NCI-H2029 (cell line): ENCODE results near the gene POMGNT2.

Experiments used
- DNase-seq: peaks from one replicate; lab custom pipeline; 2025; lab: John Stamatoyannopoulos, UW

The POMGNT2 gene

DNA sequence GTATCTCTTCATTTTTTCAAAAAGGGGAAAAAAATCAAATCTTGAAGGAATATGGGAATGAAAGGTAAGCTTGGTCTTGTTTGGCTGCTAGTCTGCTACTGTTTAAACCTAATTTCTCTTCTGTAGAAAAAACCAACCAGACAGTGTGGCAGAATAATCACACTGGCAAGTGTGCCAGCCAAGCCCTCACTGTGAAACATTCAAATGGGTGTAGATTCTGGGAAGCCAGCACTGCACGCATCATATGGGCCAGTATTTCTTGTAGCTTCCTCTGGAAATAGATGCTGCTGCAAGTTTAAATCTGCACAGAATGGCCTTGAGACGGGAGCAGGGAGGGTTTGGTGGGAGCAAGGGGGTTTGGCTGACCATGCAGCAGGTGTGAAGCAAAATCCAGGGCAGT lies 62.1 kb downstream of the POMGNT2 start:
- DNase-seq: no peak

DNA sequence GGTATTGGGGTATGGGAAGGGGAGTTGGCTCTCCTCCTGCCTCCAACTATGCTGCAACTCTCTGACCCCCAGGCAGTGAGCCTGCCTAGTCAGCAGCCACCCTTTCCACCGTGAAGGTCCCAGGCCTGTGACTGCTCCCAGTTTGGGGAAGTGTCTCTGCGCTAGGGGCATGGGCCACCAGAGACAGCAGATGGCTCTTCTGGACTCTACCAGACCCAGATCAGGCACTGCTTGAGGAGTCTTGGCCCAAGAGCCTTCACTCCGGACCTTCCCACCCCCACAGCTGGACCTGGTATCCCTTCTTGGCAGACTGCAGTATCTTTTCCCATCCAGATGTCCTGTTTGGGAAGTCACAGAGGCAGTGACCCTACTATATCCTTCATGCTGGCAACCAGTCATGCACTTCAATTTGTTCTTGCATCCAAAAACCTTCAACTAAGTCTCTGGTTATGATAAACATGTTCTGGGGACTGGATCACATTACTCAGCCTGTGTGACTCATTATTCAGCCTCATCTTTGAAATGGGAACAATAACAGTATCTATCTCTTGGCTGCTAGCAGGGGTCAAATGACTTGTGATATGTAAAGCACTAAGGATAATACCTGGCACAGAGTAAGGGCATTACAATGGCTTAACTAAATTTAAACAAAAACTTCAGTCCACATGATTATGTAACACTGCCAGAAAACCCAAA lies 62.7 kb downstream of the POMGNT2 start:
- no peak for DNase-seq

DNA sequence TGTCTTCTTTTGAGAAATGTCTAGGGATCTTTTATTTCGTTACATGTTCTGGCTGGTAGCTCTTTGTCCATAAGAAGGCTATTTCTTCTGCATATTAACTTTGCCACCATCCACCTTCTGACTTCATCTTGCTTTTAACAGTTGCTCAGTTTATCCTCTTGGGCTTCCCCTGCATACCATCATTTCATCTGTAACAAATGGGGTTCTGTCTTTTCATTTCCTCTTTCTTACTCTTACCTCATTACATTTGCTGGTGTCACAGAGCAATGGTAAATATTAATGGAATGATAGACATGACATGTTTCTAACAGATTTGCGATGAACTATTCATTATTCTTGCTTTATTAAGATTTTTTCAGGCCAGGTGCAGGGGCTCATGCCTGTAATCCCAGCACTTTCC lies 64.4 kb downstream of the POMGNT2 start:
- DNase-seq: no peak

- no peak for DNase-seq
Observed at GRCh38 chr3:43038010-43038409, 67.9 kb downstream of the POMGNT2 start.

- DNase-seq: no peak
Observed at GRCh38 chr3:43036621-43037423, 69.1 kb downstream of the POMGNT2 start.

DNA sequence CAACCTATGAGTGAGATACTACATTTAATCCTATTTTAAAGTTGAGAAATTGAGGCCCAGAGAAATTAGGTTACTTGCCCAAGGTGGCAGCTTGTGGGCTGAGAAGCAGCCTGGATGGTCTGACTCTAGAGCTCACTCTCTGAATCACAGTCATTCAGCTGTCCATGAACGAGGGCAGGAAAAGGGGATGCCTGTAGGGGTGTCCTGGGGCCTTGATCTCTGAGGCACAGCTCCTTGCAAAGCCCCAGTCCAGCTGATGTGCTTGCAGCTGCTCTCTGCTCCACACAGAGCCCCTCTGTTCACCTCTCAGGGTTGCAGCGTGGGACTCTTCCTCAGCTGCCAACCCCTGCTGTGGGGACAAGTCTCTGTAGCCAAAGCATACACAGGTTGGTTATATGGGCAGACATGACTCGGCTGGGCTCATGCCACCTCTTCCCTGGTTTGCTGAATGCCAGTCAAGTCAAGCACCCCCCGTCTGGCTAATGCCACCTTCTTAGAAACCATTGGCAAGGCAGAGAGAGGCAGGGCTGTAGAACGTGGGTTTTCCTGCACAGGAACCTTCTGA lies 70.0 kb downstream of the POMGNT2 start:
- no peak for DNase-seq

DNA sequence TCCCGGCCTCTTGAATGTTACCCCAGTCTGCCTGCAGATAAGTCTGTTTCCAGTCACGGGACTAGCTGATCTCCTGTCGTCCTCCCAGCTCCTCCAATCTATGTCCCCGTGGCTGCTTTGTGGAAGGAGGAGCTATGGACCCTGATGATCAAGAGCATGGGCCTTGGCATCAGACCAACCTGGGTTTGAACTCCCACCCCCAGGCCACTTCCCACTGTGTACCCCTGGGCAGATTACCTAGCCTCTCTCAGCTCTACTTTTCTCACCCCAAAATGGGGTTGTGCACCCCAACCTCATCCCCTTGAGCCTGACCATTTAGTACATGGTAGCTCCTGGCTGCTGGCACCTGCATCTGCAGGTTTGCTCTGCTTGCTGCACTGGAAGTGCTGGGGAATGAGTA lies 71.0 kb downstream of the POMGNT2 start:
- DNase-seq: no peak

DNA sequence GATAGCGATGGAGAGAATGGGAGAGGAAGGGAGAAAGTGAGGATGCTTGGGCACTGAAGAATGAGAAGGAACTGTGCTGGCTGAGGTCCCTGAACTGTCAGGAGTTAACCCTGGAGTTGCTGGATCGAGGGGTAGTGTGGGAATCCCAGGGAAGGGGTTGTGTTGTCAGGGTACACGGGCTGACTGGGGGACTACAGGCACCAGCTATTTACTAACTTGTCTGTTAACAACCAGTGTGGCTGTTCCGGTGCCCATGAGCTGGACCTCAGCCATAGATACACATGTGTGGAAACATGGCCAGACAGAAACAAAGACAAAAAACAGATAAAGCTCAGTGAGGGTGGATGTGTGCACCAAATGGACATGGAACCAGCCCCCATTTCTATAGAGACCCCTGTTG lies 71.7 kb downstream of the POMGNT2 start:
- DNase-seq: no peak

GRCh38 chr3:43032646-43033628 lies 72.9 kb downstream of the POMGNT2 start:
- no peak for DNase-seq

DNA sequence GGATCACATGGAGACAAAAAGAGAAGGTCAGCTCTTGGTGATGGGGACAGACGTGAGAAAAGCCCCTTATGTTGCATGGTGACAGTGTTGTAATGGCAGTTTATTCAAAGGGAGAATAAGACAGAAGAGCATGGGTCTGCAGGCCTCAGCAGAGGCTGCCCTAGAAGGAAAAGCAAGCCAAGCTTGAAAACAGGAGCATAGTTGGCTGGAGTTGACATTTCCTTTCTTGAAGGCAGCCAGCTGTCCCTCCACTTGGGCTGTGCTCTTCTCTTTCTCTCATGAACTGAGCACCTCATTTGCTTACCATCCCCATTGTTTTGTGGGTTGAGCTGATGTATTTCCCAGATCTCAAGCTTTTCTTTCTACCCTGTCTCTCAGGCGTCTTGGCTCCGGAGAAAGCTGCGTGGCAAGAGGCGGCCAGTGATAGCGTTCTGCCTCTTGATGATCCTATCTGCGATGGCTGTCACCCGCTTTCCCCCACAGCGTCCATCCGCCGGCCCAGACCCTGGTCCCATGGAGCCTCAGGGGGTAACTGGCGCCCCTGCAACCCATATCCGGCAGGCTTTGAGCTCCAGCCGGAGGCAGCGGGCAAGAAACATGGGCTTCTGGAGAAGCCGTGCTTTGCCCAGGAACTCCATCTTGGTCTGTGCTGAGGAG lies 73.9 kb downstream of the POMGNT2 start:
- no peak for DNase-seq

DNA sequence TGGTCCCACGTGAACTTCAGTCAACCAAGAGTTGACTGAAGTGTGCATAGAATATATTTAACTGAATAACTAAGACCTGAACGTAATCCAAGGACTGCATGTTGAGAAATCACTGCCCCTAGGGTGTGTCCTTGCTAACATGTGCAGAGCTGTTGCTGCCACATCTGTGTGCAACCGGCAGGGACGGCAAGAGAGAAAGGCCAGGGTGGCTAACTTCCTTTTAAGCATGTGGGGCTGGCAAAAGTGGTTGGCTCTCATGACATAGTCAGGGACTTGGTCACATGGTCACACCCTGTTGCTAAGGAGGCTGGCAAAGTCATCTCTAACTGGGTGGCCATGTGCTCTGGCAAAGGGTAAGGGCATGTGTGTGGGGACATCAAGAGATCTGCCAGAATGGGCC lies 74.4 kb downstream of the POMGNT2 start:
- no peak for DNase-seq

DNA sequence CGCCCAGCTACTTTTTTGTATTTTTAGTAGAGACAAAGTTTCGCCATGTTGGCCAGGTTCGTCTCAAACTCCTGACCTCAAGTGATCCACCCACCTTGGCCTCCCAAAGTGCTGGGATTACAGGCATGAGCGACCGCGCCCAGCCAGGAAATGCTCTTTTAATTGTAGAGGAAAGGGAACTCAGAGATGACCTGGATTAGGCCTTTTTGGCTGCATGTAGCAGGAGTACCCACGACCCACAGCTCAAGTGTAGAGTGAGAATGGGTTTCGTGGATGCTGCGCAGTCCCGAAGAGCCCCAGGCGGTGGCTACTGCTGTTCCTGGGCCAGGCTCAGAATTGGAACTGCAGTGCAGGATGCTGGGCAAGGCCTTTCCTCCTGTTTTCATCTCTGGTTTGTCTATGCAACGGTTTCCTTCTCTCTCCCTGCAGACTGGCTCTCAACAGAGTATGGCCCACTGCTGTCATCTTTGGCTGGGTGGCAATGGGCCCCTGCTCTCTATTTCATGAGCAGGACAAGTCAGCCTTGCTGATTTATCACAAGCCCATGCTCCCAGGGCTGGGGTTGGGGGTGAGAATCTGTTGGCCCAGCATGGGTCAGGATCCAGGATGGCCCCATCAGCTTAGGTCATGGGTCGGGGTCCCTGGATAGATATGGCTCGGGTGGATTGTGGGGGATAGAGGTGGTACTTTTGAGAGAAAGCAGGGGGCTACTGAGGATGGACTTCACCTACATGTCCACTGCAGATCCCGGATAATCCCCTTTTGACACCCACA lies 75.5 kb downstream of the POMGNT2 start:
- DNase-seq: no peak
